Limb (tissue), 2 donors: Measurements from ENCODE around the gene APBB2.
A peak's percentile ranks its signal among the peaks of the same experiment; 100 is the strongest.

Experiments
- DNase-seq, 2 donors: peaks; one replicate each; pipeline ENCODE4 v3.0.0-alpha.2; 2016; ENCODE audit errors: extremely low spot score in 2 of 2

Gene APBB2

GRCh38 chr4:41142376-41143310 is 71.7 kb downstream of the APBB2 start:
- DNase-seq, result peak; percentile 66 to 73

GRCh38 chr4:41141900-41142299 is 72.4 kb downstream of the APBB2 start:
- no peak for DNase-seq

GRCh38 chr4:41140410-41140809 is 73.9 kb downstream of the APBB2 start:
- DNase-seq, result no peak

- DNase-seq, result no peak
Measured at GRCh38 chr4:41137879-41138278, 76.5 kb downstream of the APBB2 start.

GRCh38 chr4:41136456-41136855 is 77.9 kb downstream of the APBB2 start:
- DNase-seq, result no peak

GRCh38 chr4:41135801-41136200 is 78.5 kb downstream of the APBB2 start:
- DNase-seq, result no peak

- DNase-seq, result no peak
Measured at GRCh38 chr4:41134581-41134980, 79.8 kb downstream of the APBB2 start.

- DNase-seq, result no peak
Measured at GRCh38 chr4:41133454-41134018, 80.8 kb downstream of the APBB2 start.

GRCh38 chr4:41132055-41132683 is 82.2 kb downstream of the APBB2 start:
- DNase-seq, result no peak

- no peak for DNase-seq
Measured at GRCh38 chr4:41129936-41130440, 84.4 kb downstream of the APBB2 start.

GRCh38 chr4:41129128-41129754 is 85.1 kb downstream of the APBB2 start:
- DNase-seq, result no peak

GRCh38 chr4:41125558-41126311 is 88.6 kb downstream of the APBB2 start:
- peak in 1 of 2 donors; percentile 57 for DNase-seq

GRCh38 chr4:41124916-41125548 is 89.3 kb downstream of the APBB2 start:
- no peak for DNase-seq

- DNase-seq, result no peak
Measured at GRCh38 chr4:41122775-41123174, 91.6 kb downstream of the APBB2 start.

GRCh38 chr4:41122309-41122708 is 92.0 kb downstream of the APBB2 start:
- no peak for DNase-seq

- DNase-seq, result no peak
Measured at GRCh38 chr4:41121906-41122305, 92.4 kb downstream of the APBB2 start.

- DNase-seq, result peak; percentile 68 to 72
Measured at GRCh38 chr4:41120297-41121217, 93.8 kb downstream of the APBB2 start.

GRCh38 chr4:41119867-41120295 is 94.5 kb downstream of the APBB2 start:
- no peak for DNase-seq

GRCh38 chr4:41111791-41112190 is 102.6 kb downstream of the APBB2 start:
- no peak for DNase-seq
